A549 treated with RU486 at 1 μM for 4 hours (cell line): ENCODE results near the gene TCEANC. TPM values are rescaled to one million over a fixed set of nuclear protein-coding genes. Genes with fewer than 3 reads are reported as not detected.

Source experiments
- total RNA-seq: library from RNA; stranded (reverse); fragments of 200-300 nt; extraction: Qiagen RNA extraction; gene quantifications from 5 replicates; pipeline ENCODE4 v1.2.3, GENCODE V29; 2022; ENCODE audit warnings: low read depth

TCEANC gene, protein sequence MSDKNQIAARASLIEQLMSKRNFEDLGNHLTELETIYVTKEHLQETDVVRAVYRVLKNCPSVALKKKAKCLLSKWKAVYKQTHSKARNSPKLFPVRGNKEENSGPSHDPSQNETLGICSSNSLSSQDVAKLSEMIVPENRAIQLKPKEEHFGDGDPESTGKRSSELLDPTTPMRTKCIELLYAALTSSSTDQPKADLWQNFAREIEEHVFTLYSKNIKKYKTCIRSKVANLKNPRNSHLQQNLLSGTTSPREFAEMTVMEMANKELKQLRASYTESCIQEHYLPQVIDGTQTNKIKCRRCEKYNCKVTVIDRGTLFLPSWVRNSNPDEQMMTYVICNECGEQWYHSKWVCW
- 0.53 to 0.80 TPM (median 0.73 TPM) in 5 replicates for total RNA-seq

DNA sequence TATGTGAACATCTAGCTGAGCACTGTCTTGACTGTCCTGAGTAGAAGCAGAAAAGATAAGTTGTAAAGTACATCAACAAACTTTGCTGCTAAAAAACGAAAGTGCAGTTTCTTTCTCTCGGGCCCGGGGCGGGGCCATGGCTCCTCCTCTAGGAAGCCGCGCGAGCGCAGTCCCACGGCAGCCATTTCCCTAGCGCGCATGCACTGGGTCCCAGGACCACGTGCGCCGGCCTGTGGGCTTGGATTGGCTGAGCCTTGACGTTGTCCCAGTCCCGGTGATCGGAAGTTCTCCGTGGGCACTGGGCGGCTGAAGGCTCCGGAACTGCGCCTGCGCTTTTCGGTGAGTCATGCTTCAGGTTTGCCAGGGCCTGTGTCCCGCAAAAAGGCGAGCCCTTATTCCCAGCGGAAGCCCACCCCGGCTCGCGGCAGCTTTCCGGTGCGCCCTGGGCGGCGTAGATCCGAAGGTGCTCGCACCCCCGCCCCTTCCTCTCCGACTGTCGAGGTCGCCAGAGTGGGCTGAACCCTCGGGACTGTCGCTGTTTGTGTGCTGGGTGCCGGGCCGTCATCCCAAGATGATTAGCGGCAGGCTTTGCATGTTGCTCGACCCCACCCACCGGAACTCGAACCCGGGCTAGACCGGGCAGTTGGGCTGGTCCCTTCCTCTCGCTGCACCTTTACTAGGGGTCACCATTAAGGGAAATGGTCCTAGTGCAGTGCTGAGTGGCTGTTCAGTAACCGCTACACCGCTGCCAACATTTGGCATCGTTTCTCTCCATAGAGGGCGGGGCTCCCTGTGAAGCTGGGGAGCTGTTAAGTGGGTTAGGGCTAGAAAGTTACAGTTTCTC lies at the start of gene TCEANC:
TSS of gene TCEANC (plus strand) at position 292 of the 844 bp plus-strand sequence. CDS start 9,368 bp downstream, outside the sequence.

DNA sequence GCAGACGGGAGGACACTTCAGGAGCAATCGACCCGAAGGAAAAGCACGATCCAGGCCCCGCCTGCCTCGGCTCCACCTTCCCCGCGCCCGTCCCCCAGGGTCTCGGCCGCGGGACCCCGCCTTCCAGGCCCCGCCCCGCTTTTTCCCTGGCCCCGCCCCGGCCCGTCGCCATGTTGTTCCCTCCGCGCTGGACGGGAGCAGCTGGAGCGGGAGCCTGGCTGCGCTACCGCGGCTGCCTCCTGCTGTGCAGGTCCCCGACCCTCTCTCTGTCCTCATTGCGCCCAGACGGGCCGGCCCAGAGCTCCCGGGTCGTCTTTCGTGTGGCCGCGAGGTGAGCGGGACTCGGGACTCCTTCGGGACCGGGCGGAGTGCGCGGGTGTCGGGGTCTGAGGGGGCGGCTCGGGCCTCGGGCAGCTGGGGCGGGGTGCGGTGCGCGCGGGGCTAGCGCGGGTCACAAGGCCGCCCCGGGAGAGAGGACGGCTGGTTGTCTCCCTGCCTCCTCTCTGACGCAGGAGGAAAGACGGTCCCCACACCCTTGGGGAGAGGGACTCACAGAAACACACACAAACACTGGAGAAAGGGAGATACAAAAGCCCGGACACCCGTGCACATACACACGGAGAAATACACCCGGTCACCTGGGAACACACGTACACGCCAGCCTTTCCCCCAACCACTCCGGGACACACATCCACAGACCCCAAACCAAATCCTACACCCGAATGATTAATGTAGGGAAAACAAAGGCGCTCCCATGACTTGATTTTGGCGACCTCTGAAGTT lies 36.2 kb downstream of the TCEANC start, which contains the start of gene RAB9A:
TSS of gene RAB9A (plus strand) at position 171 of the 783 bp plus-strand sequence. CDS start 19,619 bp downstream, outside the sequence.

Other genes with a start within 250 kb of the TCEANC start
- gene EGFL6, start 83.5 kb upstream of the TCEANC start, total RNA-seq: not detected in 5 replicates
- 30.2 to 33.7 TPM (median 33.6 TPM) in 5 replicates for gene RAB9A, start 36.0 kb downstream of the TCEANC start, total RNA-seq
- 7.5 to 10.3 TPM (median 8.1 TPM) in 5 replicates for gene TRAPPC2, start 81.5 kb downstream of the TCEANC start, total RNA-seq
- gene OFD1, start 81.6 kb downstream of the TCEANC start, total RNA-seq: 11.1 to 14.3 TPM (median 13.0 TPM) in 5 replicates
- gene GPM6B, start 164.0 kb downstream of the TCEANC start, total RNA-seq: 0.03 to 0.30 TPM in 2 of 5 replicates, not detected in the others